Mesendoderm (in vitro differentiated cells): ENCODE measurements around the gene ZNF385D.

Source experiments
- DNase-seq: peaks from one replicate; pipeline ENCODE4 v3.0.0; 2013
- H2AK5ac ChIP-seq: 2 replicates; pipeline ENCODE4 v1.6.1; 2013; ENCODE audit warnings: low read length, inconsistent platforms
- H2BK120ac ChIP-seq: 2 replicates; pipeline ENCODE4 v1.6.1; 2013; ENCODE audit warnings: low read depth, mild to moderate bottlenecking, low read length, moderate library complexity, mixed read lengths
- H2BK15ac ChIP-seq: replicated peaks from 2 replicates; pipeline ENCODE4 v1.6.1; 2013; ENCODE audit warnings: low read depth, mild to moderate bottlenecking, moderate library complexity
- H2BK5ac ChIP-seq: 2 replicates; pipeline ENCODE4 v1.6.1; 2013; ENCODE audit warnings: low read length, inconsistent platforms
- H3K18ac ChIP-seq: 2 replicates; pipeline ENCODE4 v1.6.1; 2013; ENCODE audit warnings: mild to moderate bottlenecking, low read length, mixed read lengths
- H3K23ac ChIP-seq: one replicate; pipeline ENCODE4 v1.6.1; 2013; ENCODE audit warnings: low read length
- H3K27ac ChIP-seq: 2 replicates; pipeline ENCODE4 v1.5.1; 2013; ENCODE audit warnings: low read depth, mild to moderate bottlenecking, inconsistent platforms, low read length, moderate library complexity
- H3K27me3 ChIP-seq: 2 replicates; pipeline ENCODE4 v1.6.1; 2013; ENCODE audit warnings: low read length, control low read depth, mild to moderate bottlenecking, inconsistent platforms; ENCODE audit not compliant: insufficient read depth, poor library complexity
- H3K36me3 ChIP-seq: 2 replicates; pipeline ENCODE4 v1.6.1; 2013; ENCODE audit warnings: low read length, inconsistent platforms; ENCODE audit not compliant: control insufficient read depth, insufficient read depth
- H3K4ac ChIP-seq: one replicate; pipeline ENCODE4 v1.6.1; 2013; ENCODE audit warnings: low read depth, mild to moderate bottlenecking, low read length, moderate library complexity
- H3K4me1 ChIP-seq: 2 replicates; pipeline ENCODE4 v1.6.1; 2013; ENCODE audit warnings: low read depth, low read length, inconsistent platforms; ENCODE audit not compliant: control insufficient read depth
- H3K4me2 ChIP-seq: 2 replicates; pipeline ENCODE4 v1.6.1; 2013; ENCODE audit warnings: low read length
- H3K4me3 ChIP-seq: 2 replicates; pipeline ENCODE4 v1.5.1; 2013; ENCODE audit warnings: mild to moderate bottlenecking, low read length
- H3K56ac ChIP-seq: one replicate; pipeline ENCODE4 v1.6.1; 2013; ENCODE audit warnings: low read length
- H3K79me1 ChIP-seq: 2 replicates; pipeline ENCODE4 v1.6.1; 2013; ENCODE audit warnings: low read length, inconsistent platforms
- H3K79me2 ChIP-seq: 2 replicates; pipeline ENCODE4 v1.6.1; 2013; ENCODE audit warnings: mild to moderate bottlenecking, low read length; ENCODE audit not compliant: control insufficient read depth, insufficient read depth
- H3K9ac ChIP-seq: 2 replicates; pipeline ENCODE4 v1.6.1; 2013; ENCODE audit warnings: low read length, inconsistent platforms
- H4K5ac ChIP-seq: one replicate; pipeline ENCODE4 v1.6.1; 2013; ENCODE audit warnings: low read length
- H4K8ac ChIP-seq: one replicate; pipeline ENCODE4 v1.6.1; 2013; ENCODE audit warnings: low read depth, mild to moderate bottlenecking, control low read depth, low read length, moderate library complexity
- WGBS: extraction: QIAGEN DNeasy Blood & Tissue Kit; methylation state at CpG from one replicate; pipeline ENCODE4 v1.1.7; 2013; ENCODE audit warnings: low lambda C conversion rate, missing lambda C conversion rate; ENCODE audit not compliant: insufficient coverage; ENCODE audit errors: extremely low coverage; 5-methylcytosine and 5-hydroxymethylcytosine counted together

Gene ZNF385D

GRCh38 chr3:21520106-21520963 is 230.7 kb downstream of the ZNF385D start:
- Histone ChIP-seq H3K4me1 (no peaks in the 10 kb centered on the region), H3K4ac (no peak overlapping the region), H2BK15ac (no peak overlapping the region), H3K27ac (no peak overlapping the region), H3K79me1 (no peaks in the 10 kb centered on the region), H2BK120ac (no peak overlapping the region), H3K9ac (no peak overlapping the region), H4K5ac (no peak overlapping the region), H3K27me3 (no peaks in the 10 kb centered on the region), H3K36me3 (no peaks in the 10 kb centered on the region), H2AK5ac (no peak overlapping the region), H3K79me2 (no peaks in the 10 kb centered on the region), H3K4me2 (no peak overlapping the region), H3K4me3 (no peak overlapping the region), H3K56ac (no peak overlapping the region), H3K23ac (no peak overlapping the region), H3K18ac (no peak overlapping the region), H2BK5ac (no peak overlapping the region), H4K8ac (no peak overlapping the region)
- no peak for DNase-seq
- WGBS = no CpG with 5 or more reads among the region's 4 CpGs

- H3K4me3 ChIP-seq = no peak overlapping the region
- H3K4me1 ChIP-seq = no peaks in the 10 kb centered on the region
- no peak overlapping the region for H3K9ac ChIP-seq
- H3K18ac ChIP-seq = no peak overlapping the region
- no peak overlapping the region for H4K8ac ChIP-seq
- H4K5ac ChIP-seq = no peak overlapping the region
- H3K4me2 ChIP-seq = no peak overlapping the region
- no peak overlapping the region for H3K56ac ChIP-seq
- H3K27ac ChIP-seq = no peak overlapping the region
- no peak overlapping the region for H2BK120ac ChIP-seq
- no peak overlapping the region for H3K4ac ChIP-seq
- H3K23ac ChIP-seq = no peak overlapping the region
- DNase-seq = peak; percentile 7
- no CpG with 5 or more reads among the region's 3 CpGs for WGBS
- no peaks in the 10 kb centered on the region for H3K36me3 ChIP-seq
- H2BK15ac ChIP-seq = no peak overlapping the region
- no peaks in the 10 kb centered on the region for H3K79me1 ChIP-seq
- H3K27me3 ChIP-seq = no peaks in the 10 kb centered on the region
- no peak overlapping the region for H2AK5ac ChIP-seq
- no peaks in the 10 kb centered on the region for H3K79me2 ChIP-seq
- H2BK5ac ChIP-seq = no peak overlapping the region
Observed at GRCh38 chr3:21517184-21517583, 233.8 kb downstream of the ZNF385D start.

- H3K4me3 ChIP-seq = no peak overlapping the region
- H3K18ac ChIP-seq = no peak overlapping the region
- H2BK5ac ChIP-seq = no peak overlapping the region
- H3K27ac ChIP-seq = no peak overlapping the region
- H4K8ac ChIP-seq = no peak overlapping the region
- no peak overlapping the region for H2AK5ac ChIP-seq
- no CpG with 5 or more reads among the region's 1 CpG for WGBS
- no peak overlapping the region for H3K56ac ChIP-seq
- no peak for DNase-seq
- H3K27me3 ChIP-seq = no peaks in the 10 kb centered on the region
- no peak overlapping the region for H2BK15ac ChIP-seq
- H4K5ac ChIP-seq = no peak overlapping the region
- H2BK120ac ChIP-seq = no peak overlapping the region
- no peak overlapping the region for H3K23ac ChIP-seq
- no peak overlapping the region for H3K4ac ChIP-seq
- H3K9ac ChIP-seq = no peak overlapping the region
- no peaks in the 10 kb centered on the region for H3K36me3 ChIP-seq
- H3K4me1 ChIP-seq = no peaks in the 10 kb centered on the region
- H3K4me2 ChIP-seq = no peak overlapping the region
- H3K79me1 ChIP-seq = no peaks in the 10 kb centered on the region
- no peaks in the 10 kb centered on the region for H3K79me2 ChIP-seq
Observed at GRCh38 chr3:21515417-21515816, 235.6 kb downstream of the ZNF385D start.

- Histone ChIP-seq H3K79me1 (no peaks in the 10 kb centered on the region), H3K23ac (no peak overlapping the region), H3K4me1 (no peaks in the 10 kb centered on the region), H4K8ac (no peak overlapping the region), H3K9ac (no peak overlapping the region), H4K5ac (no peak overlapping the region), H2AK5ac (no peak overlapping the region), H2BK120ac (no peak overlapping the region), H3K27me3 (no peaks in the 10 kb centered on the region), H3K79me2 (no peaks in the 10 kb centered on the region), H3K4me2 (no peak overlapping the region), H2BK15ac (no peak overlapping the region), H3K4ac (no peak overlapping the region), H3K56ac (no peak overlapping the region), H3K4me3 (no peak overlapping the region), H3K36me3 (no peaks in the 10 kb centered on the region), H2BK5ac (no peak overlapping the region), H3K18ac (no peak overlapping the region), H3K27ac (no peak overlapping the region)
- DNase-seq = no peak
- no CpG with 5 or more reads among the region's 5 CpGs for WGBS
Observed at GRCh38 chr3:21509731-21510470, 241.1 kb downstream of the ZNF385D start.

- Histone ChIP-seq H3K27ac (no peak overlapping the region), H4K8ac (no peak overlapping the region), H3K4me1 (no peaks in the 10 kb centered on the region), H3K79me1 (no peaks in the 10 kb centered on the region), H2BK15ac (no peak overlapping the region), H3K56ac (no peak overlapping the region), H3K23ac (no peak overlapping the region), H3K9ac (no peak overlapping the region), H3K4ac (no peak overlapping the region), H2BK5ac (no peak overlapping the region), H2AK5ac (no peak overlapping the region), H3K79me2 (no peaks in the 10 kb centered on the region), H3K18ac (no peak overlapping the region), H3K4me2 (no peak overlapping the region), H3K4me3 (no peak overlapping the region), H2BK120ac (no peak overlapping the region), H3K27me3 (no peaks in the 10 kb centered on the region), H3K36me3 (no peaks in the 10 kb centered on the region), H4K5ac (no peak overlapping the region)
- DNase-seq = no peak
Observed at GRCh38 chr3:21508246-21508645, 242.8 kb downstream of the ZNF385D start.
